ENCODE results near the gene C3orf22.

Gene C3orf22

GRCh38 chr3:126511291-126511690, 47.4 kb downstream of the C3orf22 start:
- no peak for DNase-seq

DNA sequence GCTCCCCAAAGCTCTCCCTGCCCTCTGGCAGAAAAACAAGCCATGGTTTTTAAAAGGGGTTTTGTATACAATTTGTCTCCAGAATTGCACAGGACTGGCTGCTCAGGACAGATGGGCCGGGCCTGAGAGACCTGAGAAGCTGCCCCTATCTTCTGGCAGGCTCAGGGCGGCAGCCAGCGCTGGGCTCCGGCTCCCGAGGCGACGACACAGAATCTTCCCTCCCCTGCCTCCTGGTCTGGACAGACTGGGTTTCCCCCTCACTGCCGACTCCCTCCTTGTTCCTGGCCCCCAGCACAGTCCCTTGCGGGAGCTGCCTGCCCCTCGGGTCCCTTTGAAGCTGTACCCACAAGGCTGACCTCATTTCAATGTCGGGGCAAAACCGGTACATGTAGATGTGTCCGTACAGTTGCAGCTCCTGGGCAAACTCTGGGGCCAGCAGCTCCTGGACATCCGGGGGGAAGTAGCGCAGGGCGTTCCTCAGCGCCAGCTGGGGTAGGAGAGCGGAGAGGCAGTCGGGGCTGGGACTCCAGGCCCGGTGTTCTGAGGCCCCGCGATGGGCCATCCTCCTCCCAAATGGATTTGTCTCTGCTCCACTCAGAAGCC, 48.3 kb downstream of the C3orf22 start:
- no peak for DNase-seq

- DNase-seq = no peak
These were observed 49.0 kb downstream of the C3orf22 start for GRCh38 chr3:126509597-126510307.

DNA sequence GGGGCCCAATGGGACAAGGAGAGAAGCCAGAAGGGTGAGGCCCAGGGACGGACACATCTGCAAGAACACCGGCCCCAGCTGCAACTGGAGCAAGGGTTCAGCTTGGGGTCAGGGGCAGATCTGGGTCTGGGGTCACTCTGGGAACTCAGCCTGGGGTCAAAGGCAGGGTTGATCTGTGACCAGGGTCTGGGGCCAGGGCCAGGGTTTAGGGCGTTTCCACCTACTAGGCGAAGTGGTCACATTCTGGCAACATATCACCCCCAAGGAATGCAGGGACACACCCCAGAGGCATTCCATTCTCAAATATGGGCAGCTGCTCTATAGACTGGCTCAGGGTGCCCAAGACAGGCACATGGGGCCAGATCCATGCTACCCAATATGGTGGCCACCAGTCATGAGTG, 50.2 kb downstream of the C3orf22 start:
- no peak for DNase-seq

DNA sequence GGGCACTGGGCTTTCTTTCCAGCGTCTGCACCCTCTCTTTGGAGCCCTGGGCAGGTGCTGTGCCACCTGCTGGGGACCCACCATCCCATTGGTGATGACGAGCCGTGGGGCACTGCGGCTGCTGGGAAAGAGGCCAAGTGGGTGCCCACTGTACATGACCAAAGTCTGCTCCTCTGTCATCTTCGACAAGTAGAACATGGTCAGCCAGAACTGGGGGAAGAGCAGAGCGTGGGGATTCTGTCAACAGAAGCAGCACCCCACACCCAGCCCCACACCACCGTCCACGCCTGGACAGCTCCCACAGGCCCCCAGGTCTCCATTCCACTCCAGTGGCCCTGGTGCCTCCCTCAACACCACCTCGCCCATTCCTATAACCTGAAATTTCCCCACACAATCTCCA, 50.8 kb downstream of the C3orf22 start:
- DNase-seq = no peak

GRCh38 chr3:126503701-126504100, 55.0 kb downstream of the C3orf22 start:
- no peak for DNase-seq

DNA sequence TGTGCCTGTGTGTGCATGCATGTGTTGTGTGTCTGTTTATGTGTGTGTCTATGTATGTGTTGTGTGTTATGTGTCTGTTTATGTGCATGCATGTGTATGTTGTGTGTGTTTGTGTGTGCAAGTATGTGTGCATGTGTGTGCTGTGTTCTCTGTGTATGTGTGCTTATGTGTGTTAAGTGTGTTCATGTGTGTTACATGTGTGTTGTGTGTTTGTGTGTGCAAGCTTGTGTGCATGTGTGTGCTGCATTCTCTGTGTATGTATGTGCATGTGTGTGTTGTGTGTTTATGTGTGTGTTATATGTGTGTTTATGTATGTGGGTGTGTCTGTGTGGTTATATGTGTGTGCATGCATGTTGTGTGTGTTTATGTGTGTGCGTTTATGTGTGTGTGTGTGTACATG, 56.1 kb downstream of the C3orf22 start:
- no peak for DNase-seq

DNA sequence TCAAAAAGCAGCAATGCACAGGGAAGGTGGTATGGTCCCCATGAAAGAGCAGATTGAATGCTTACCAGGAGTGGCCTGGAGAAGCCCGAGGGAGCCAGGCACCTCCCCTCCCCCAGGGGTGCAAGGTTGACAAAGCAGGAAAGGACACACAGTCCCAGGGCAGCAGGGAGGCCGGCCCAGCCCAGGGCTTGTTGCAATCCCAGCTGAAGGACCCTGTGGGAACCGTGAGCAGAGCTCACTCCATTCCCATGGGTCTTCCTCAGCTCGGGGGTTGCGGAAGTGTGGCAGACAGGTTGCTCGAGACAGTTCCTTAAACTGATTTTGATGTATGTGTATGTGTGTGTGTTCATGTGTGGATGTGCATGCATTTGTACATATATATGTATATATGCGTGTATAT, 57.0 kb downstream of the C3orf22 start:
- no peak for DNase-seq

GRCh38 chr3:126501054-126501453, 57.7 kb downstream of the C3orf22 start:
- DNase-seq = no peak

DNA sequence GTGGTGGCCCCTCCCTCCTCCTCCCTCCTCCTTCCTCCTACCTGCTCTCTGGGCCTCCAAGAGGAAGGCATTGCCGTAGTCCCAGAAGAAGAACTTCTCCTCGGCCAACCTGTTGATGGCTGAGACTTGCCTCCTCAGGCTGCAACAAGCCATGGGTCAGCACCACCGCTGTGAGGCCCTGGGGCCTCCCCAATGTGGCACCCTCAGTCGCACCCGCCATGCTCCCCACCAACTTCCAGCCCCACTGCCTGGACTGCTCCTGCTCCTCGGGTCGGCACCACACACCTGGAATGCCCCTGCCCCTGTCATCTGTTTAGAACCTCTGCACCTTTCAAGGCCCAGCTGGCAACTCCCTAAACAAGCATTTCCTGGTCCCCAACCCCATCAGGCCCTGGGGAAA, 58.7 kb downstream of the C3orf22 start:
- DNase-seq = no peak
